Heart left ventricle (tissue), 13 donors: Measurements from ENCODE around the gene RUSF1.

Experiments
- POLR2A ChIP-seq, 2 donors: fragments of 450-650 bp; IDR thresholded peaks; one replicate each; pipeline ENCODE4 v1.6.1; 2017; ENCODE audit warnings: antibody characterized with exemption in 2 of 2, mild to moderate bottlenecking in 2 of 2, moderate library complexity in 2 of 2
- TF ChIP-seq, protein P1 (sequence below), 12 donors: fragments of 200-600 bp; sonication (generic) in 4 of 12; IDR thresholded peaks; one replicate each; pipeline versions ENCODE4 v1.5.0 to v1.8.0; 2018 to 2022; ENCODE audit warnings: antibody characterized with exemption in 12 of 12, mild to moderate bottlenecking in 5 of 12
- donor health status: ischemic (EF 13 %, LVEDD 7.1; RV severe dilation, severe dysfunction).
- donor health status: DM: no; HTN: yes; CAD: no.
- donor health status: DM: no; HTN: no; CAD: no.
- donor health status: ischemic (EF 25% LVEDD 6.9; RV normal size, moderate dysfunction).
- donor health status: ischemic (EF 25% LVEDD 5.7; RV mildly dilated, moderate dysfunction).
- donor health status: ischemic (EF 35%, LVEDD 5.7; RV mildly dilated, moderate dysfunction).
- donor health status: nonischemic (EF 11% LVEDD 7.7; RV severe dilation, severe dysfunction).
- donor health status: DM: yes; HTN: yes; CAD: no.
- donor health status: PGD.
- donor health status: ischemic (EF 29% LVEDD 5.4; RV normal size, mild dysfunction).
- donor health status: nonischemic (EF 23%, LVEDD 6.1; RV moderate dilation, normal function).

DNA sequence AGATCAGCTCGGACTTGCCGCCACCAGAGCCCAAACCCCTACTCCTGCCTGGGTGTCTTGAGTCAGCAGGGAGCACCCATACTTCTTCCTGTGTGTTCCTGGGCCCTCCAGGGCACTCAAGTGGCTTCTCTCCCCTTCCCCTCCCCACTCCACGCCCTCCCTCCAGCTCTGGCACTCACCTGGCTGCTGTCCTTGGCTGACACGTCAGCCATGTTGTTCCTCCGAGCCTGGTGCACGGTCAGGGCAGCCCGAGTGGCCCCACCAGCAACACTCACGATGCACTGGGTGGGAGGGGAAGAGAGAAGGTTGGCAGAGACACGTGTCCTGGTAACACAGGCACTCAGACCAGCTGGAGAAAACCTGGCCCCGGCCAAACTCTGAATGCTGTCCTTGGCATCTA is 11.5 kb downstream of the RUSF1 start:
- TF ChIP-seq, protein P1, sequence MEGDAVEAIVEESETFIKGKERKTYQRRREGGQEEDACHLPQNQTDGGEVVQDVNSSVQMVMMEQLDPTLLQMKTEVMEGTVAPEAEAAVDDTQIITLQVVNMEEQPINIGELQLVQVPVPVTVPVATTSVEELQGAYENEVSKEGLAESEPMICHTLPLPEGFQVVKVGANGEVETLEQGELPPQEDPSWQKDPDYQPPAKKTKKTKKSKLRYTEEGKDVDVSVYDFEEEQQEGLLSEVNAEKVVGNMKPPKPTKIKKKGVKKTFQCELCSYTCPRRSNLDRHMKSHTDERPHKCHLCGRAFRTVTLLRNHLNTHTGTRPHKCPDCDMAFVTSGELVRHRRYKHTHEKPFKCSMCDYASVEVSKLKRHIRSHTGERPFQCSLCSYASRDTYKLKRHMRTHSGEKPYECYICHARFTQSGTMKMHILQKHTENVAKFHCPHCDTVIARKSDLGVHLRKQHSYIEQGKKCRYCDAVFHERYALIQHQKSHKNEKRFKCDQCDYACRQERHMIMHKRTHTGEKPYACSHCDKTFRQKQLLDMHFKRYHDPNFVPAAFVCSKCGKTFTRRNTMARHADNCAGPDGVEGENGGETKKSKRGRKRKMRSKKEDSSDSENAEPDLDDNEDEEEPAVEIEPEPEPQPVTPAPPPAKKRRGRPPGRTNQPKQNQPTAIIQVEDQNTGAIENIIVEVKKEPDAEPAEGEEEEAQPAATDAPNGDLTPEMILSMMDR (IDR thresholded peaks at IDR 0.05), result no peak
- TF ChIP-seq POLR2A (IDR thresholded peaks at IDR 0.05), result no peak
